ENCODE data around the gene SQSTM1. TPM values are rescaled to one million over a fixed set of nuclear protein-coding genes. Genes with fewer than 3 reads are reported as not detected.
"Not testable (repeated sequence)": the region's sequence is repeated elsewhere in the genome, so short reads cannot be mapped to it uniquely, and the experiment has no call there.

The SQSTM1 gene
- total RNA-seq, 2 donors from 2014 or later = 375 to 469 TPM

GRCh38 chr5:179869101-179869500, 48.4 kb downstream of the SQSTM1 start:
- no peaks in the 10 kb centered on the region for H3K4me1 ChIP-seq (ENCODE audit: control insufficient read depth in 1 of 2, low read depth in 2 of 2)
- ATAC-seq (ENCODE audit: insufficient number of reproducible peaks, low FRiP score, low read depth) (no peak), DNase-seq (ENCODE audit: low spot score) (no peak)
- no peak for TF ChIP-seq CTCF (IDR thresholded peaks at IDR 0.05)
- H3K27me3 ChIP-seq (replicated peaks; ENCODE audit: insufficient read depth) = no peaks in the 10 kb centered on the region
- peaks cover 69% of the 10 kb centered on the region for H3K36me3 ChIP-seq
- H3K9me3 ChIP-seq = no peaks in the 10 kb centered on the region
- H3K27ac ChIP-seq = no peak overlapping the region
- no peak overlapping the region for H3K4me3 ChIP-seq

- H3K36me3 ChIP-seq = peaks cover 70% of the 10 kb centered on the region
- TF ChIP-seq CTCF (IDR thresholded peaks at IDR 0.05) = no peak
- no peaks in the 10 kb centered on the region for H3K9me3 ChIP-seq
- no peaks in the 10 kb centered on the region for H3K4me1 ChIP-seq (ENCODE audit: control insufficient read depth in 1 of 2, low read depth in 2 of 2)
- H3K27ac ChIP-seq = no peak overlapping the region
- H3K27me3 ChIP-seq (replicated peaks; ENCODE audit: insufficient read depth) = no peaks in the 10 kb centered on the region
- ATAC-seq (ENCODE audit: insufficient number of reproducible peaks, low FRiP score, low read depth) (no peak), DNase-seq (ENCODE audit: low spot score) (no peak)
- H3K4me3 ChIP-seq = no peak overlapping the region
Observed at GRCh38 chr5:179869641-179870402, 49.1 kb downstream of the SQSTM1 start.

DNA sequence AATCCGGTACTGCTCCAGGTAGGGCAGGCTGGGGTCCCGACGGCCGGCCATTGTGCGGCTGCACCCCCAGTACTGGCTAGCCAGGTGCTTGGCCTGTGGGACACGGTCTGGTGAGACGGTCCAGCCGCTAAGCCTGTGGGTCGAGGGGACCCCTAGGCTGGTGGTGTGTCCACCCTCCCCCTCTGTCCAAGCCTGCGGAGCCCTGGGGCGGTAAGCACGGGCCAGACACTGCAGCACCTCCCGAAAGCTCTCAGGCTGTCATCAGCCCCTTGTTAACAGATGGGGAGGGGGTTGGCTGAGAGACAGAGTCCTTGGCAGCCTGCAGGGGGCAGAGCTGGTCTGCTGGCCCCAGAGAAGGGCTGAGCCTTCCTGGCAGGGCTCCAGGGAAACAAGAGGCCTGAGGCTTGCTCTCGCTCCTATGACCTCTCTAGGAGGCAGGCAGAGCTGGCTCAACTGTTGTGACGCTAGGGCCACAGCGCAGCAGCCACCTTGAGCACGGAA, 49.7 kb downstream of the SQSTM1 start:
- H3K27me3 ChIP-seq (replicated peaks; ENCODE audit: insufficient read depth) = no peaks in the 10 kb centered on the region
- no peak for ATAC-seq (ENCODE audit: insufficient number of reproducible peaks, low FRiP score, low read depth)
- H3K4me1 ChIP-seq (ENCODE audit: control insufficient read depth in 1 of 2, low read depth in 2 of 2) = no peaks in the 10 kb centered on the region
- TF ChIP-seq CTCF (IDR thresholded peaks at IDR 0.05) = peak; percentile 10
- H3K9me3 ChIP-seq = no peaks in the 10 kb centered on the region
- H3K27ac ChIP-seq = no peak overlapping the region
- H3K4me3 ChIP-seq = no peak overlapping the region
- peaks cover 70% of the 10 kb centered on the region for H3K36me3 ChIP-seq
- DNase-seq (ENCODE audit: low spot score) = no peak

- no peaks in the 10 kb centered on the region for H3K4me1 ChIP-seq (ENCODE audit: control insufficient read depth in 1 of 2, low read depth in 2 of 2)
- no peak overlapping the region for H3K4me3 ChIP-seq
- H3K9me3 ChIP-seq = no peaks in the 10 kb centered on the region
- no peak overlapping the region for H3K27ac ChIP-seq
- no peak for TF ChIP-seq CTCF (IDR thresholded peaks at IDR 0.05)
- ATAC-seq (ENCODE audit: insufficient number of reproducible peaks, low FRiP score, low read depth) (no peak), DNase-seq (ENCODE audit: low spot score) (no peak)
- no peaks in the 10 kb centered on the region for H3K27me3 ChIP-seq (replicated peaks; ENCODE audit: insufficient read depth)
- H3K36me3 ChIP-seq = peaks cover 74% of the 10 kb centered on the region
Observed at GRCh38 chr5:179870952-179871351, 50.2 kb downstream of the SQSTM1 start.

DNA sequence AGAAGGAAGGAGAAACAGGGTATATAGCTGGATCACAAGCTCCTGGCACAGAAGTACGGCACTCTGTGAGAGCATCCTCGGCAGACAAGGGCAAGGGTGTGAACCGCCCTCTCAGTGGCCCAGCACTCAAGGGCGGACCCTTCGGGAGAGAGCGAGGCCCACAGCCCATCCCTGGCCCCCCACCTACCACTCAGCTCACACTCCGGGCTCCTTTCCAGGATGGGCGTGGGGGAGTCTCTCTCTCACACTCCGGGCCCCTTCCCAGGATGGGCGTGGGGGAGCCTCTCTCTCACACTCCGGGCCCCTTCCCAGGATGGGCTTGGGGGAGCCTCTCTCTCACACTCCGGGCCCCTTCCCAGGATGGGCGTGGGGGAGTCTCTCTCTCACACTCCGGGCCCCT, 50.8 kb downstream of the SQSTM1 start:
- not testable (repeated sequence) for H3K9me3 ChIP-seq; ATAC-seq (ENCODE audit: insufficient number of reproducible peaks, low FRiP score, low read depth); H3K27ac ChIP-seq; H3K4me3 ChIP-seq; DNase-seq (ENCODE audit: low spot score); H3K27me3 ChIP-seq (replicated peaks; ENCODE audit: insufficient read depth); H3K4me1 ChIP-seq (ENCODE audit: control insufficient read depth in 1 of 2, low read depth in 2 of 2)
- H3K36me3 ChIP-seq = peaks cover 74% of the 10 kb centered on the region
